Left ventricle myocardium inferior (tissue), 1 donor: Measurements from ENCODE around the gene IQCH. TPM values are rescaled to one million over a fixed set of nuclear protein-coding genes. Genes with fewer than 3 reads are reported as not detected.

Experiments used
- DNase-seq: peaks from one replicate; pipeline ENCODE4 v3.0.0-alpha.2; 2020
- H3K27ac ChIP-seq: fragments of 200-600 bp; replicated peaks from 2 replicates; pipeline ENCODE4 v1.8.0; 2021
- H3K27me3 ChIP-seq: fragments of 200-600 bp; 2 replicates; pipeline ENCODE4 v1.8.0; 2021; ENCODE audit warnings: low read depth
- H3K36me3 ChIP-seq: fragments of 200-600 bp; 2 replicates; pipeline ENCODE4 v1.8.0; 2021
- H3K4me1 ChIP-seq: fragments of 200-600 bp; 2 replicates; pipeline ENCODE4 v1.8.0; 2021
- H3K4me3 ChIP-seq: fragments of 200-600 bp; 2 replicates; pipeline ENCODE4 v1.8.0; 2021; ENCODE audit warnings: mild to moderate bottlenecking, moderate library complexity
- H3K9me3 ChIP-seq: fragments of 200-600 bp; replicated peaks from 2 replicates; pipeline ENCODE4 v1.8.0; 2021
- intact Hi-C: fragments of 100-400 bp; cut with micrococcal nuclease; formaldehyde crosslinking; loops from one replicate; pipeline ENCODE4 v1.11.0; 2022
- total RNA-seq: library from RNA; stranded (reverse); fragmentation: NEBNext Ultra II Directional; extraction: Animal tissue kit (Norgen Biotek cat#: 25700); gene quantifications from one replicate; pipeline ENCODE4 v1.2.1, GENCODE V29; 2021
- TF ChIP-seq, protein P1 (sequence below): fragments of 200-600 bp; IDR thresholded peaks from 2 replicates; pipeline ENCODE4 v1.8.0; 2021; ENCODE audit warnings: antibody characterized with exemption, mild to moderate bottlenecking, borderline replicate concordance
- donor health status: DM: no; HTN: yes; CAD: no; lungs with severe emphysema.

IQCH gene
- total RNA-seq, 1 donor from 2014 or later, result 1.1 TPM

DNA sequence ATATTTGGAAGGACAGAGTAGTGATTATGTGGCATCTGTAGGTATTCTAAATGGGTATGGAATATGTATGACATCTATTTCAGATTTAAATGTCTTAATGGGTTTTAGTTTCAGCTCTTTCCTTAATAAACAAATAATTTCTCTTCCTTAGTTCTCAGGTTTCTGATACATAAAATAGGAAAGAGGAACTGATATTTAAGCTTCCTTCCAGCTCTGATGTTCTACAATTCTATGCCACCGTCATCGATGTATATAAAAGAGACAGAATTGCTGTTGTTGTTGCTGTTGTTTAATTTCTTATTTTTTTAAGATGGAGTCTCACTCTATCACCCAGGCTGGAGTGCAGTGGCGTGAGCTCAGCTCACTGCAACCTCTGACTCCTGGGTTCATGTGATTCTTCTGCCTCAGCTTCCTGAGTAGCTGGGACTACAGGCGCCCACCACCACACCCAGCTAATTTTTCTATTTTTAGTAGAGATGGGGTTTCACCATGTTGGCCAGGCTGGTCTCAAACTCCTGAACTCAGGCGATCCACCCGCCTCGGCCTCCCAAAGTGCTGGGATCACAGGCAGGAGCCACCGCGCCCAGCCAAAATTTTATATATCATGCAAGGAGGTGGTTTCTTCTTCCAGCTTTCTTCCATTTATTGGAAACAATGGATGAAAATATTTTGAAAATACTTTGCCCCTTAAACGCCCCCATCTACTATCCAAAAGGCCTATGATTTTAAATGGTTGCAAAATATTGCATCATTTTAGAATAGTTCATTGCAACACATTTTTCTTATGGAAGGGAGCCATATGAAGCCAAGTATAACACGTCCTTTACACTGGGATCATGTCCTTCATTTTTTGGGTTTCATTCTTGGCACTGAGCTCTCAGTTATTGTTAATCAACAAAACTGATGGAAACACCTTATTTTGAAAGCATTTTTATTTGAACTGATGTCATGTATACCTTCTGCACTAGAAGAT is 252.5 kb downstream of the IQCH start:
- TF ChIP-seq, protein P1, sequence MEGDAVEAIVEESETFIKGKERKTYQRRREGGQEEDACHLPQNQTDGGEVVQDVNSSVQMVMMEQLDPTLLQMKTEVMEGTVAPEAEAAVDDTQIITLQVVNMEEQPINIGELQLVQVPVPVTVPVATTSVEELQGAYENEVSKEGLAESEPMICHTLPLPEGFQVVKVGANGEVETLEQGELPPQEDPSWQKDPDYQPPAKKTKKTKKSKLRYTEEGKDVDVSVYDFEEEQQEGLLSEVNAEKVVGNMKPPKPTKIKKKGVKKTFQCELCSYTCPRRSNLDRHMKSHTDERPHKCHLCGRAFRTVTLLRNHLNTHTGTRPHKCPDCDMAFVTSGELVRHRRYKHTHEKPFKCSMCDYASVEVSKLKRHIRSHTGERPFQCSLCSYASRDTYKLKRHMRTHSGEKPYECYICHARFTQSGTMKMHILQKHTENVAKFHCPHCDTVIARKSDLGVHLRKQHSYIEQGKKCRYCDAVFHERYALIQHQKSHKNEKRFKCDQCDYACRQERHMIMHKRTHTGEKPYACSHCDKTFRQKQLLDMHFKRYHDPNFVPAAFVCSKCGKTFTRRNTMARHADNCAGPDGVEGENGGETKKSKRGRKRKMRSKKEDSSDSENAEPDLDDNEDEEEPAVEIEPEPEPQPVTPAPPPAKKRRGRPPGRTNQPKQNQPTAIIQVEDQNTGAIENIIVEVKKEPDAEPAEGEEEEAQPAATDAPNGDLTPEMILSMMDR, result no peak
- H3K36me3 ChIP-seq, result peaks cover 5% of the 10 kb centered on the region
- intact Hi-C loops, result no loop called here
- no peaks in the 10 kb centered on the region for H3K4me1 ChIP-seq
- no peak overlapping the region for H3K27ac ChIP-seq
- no peak for DNase-seq
- no peaks in the 10 kb centered on the region for H3K27me3 ChIP-seq
- H3K9me3 ChIP-seq, result no peaks in the 10 kb centered on the region
- no peak overlapping the region for H3K4me3 ChIP-seq

DNA sequence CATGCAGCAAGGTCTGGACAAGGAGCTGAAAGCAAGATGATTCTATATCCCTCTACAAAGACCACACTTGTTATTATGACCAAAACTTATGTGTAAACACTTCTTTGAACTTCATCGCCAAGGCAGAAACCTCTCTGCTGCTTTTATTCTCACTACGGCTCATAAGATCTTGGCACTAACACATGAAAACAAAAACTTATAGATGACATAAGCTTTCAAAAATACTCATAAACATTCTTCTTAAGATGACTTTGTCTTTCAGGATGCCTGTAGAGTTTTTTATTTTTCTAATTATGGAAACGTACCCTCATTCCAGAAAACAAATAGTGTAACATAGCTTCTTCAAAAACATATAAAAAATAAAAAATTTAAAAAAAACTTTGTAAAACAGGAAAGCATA is 253.8 kb downstream of the IQCH start:
- TF ChIP-seq, protein P1, result no peak
- Histone ChIP-seq H3K9me3 (no peaks in the 10 kb centered on the region), H3K4me3 (no peak overlapping the region), H3K27ac (no peak overlapping the region), H3K27me3 (no peaks in the 10 kb centered on the region), H3K36me3 (peaks cover 18% of the 10 kb centered on the region), H3K4me1 (no peaks in the 10 kb centered on the region)
- intact Hi-C loops, result no loop called here
- no peak for DNase-seq

DNA sequence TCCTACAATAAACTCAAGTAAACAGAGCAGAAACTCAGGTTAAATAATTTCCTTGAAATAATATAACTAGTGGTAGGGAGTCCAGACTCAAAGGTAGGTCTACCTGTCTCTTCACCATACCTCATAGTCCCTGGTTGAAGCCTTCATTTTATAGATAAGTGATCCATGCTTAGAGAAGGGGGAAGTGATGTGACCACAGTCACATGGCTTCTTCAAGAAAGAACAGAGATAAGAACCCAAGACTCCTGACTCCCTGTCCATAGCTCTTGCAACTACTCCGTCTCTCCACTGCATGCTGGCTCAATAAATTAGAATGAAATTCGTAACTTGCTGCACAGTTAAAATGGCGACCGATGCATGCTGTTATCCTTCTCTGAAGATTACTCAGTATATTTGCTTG is 255.3 kb downstream of the IQCH start:
- intact Hi-C loops, result no loop called here
- Histone ChIP-seq H3K27ac (no peak overlapping the region), H3K4me3 (no peak overlapping the region), H3K9me3 (no peaks in the 10 kb centered on the region), H3K4me1 (no peaks in the 10 kb centered on the region), H3K36me3 (peaks cover 33% of the 10 kb centered on the region), H3K27me3 (no peaks in the 10 kb centered on the region)
- no peak for DNase-seq
- TF ChIP-seq, protein P1, result no peak

DNA sequence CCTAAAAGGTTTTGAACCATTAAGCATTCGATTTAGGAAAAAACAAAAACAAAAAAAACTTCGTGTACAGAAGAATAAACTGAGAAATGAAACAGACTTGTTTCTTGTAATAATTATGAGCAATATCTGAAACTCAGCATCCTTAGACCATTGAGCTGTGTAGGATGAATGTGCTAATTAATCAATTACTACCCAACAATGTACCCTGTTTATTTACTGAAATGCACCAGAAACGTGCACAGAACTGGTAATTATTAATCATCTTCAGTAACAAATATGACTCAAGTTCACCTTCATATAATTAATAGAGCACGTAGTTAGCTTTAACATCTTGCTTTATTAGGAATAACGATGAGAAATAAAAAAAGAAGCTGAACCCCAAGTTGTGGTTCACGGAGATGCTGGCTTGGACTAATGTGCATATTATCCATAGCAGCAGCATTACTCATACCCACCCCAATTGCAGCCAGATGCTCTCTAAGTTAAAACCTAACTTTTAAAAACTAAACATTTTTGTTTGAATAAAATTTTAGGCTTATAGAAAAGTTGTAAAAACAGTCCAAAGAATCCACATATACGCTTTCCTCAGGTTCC is 256.1 kb downstream of the IQCH start:
- intact Hi-C loops, result no loop called here
- DNase-seq, result no peak

DNA sequence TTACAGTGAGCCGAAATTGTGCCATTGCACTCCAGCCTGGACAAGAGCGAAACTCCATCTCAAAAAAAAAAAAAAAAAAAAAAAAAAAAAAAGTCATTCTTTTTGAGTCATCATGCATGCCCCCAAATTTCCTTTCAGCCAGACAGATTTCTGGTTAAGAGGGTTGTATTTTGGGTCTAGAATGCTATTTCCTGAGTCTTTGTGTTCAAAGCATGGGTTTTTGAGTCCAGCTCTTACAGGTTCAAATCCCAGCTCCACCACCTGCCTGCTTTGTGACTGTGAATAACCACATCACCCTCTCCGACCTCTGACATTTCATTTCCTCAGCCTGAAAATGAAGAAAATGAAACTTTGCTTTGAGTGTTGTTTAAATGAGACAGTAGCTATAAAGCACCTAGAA is 257.0 kb downstream of the IQCH start:
- intact Hi-C loops, result no loop called here

More for the DNA sequence above, 256.1 kb downstream of the IQCH start:
- TF ChIP-seq, protein P1, result no peak
- no peaks in the 10 kb centered on the region for H3K27me3 ChIP-seq
- no peak overlapping the region for H3K27ac ChIP-seq
- peaks cover 41% of the 10 kb centered on the region for H3K36me3 ChIP-seq
- H3K4me3 ChIP-seq, result no peak overlapping the region
- no peaks in the 10 kb centered on the region for H3K9me3 ChIP-seq
- no peaks in the 10 kb centered on the region for H3K4me1 ChIP-seq

More for the DNA sequence above, 257.0 kb downstream of the IQCH start:
- Histone ChIP-seq H3K4me3 (no peak overlapping the region), H3K27me3 (no peaks in the 10 kb centered on the region), H3K9me3 (no peaks in the 10 kb centered on the region), H3K27ac (no peak overlapping the region), H3K36me3 (peaks cover 43% of the 10 kb centered on the region), H3K4me1 (no peaks in the 10 kb centered on the region)
- TF ChIP-seq, protein P1, result no peak
- DNase-seq, result no peak
